Measurements from ENCODE around the gene S100A12. TPM values are rescaled to one million over a fixed set of nuclear protein-coding genes. Genes with fewer than 3 reads are reported as not detected.
A peak's percentile ranks its signal among the peaks of the same experiment; 100 is the strongest.

S100A12 gene
- polyA plus RNA-seq, 1 experiment = not detected

DNA sequence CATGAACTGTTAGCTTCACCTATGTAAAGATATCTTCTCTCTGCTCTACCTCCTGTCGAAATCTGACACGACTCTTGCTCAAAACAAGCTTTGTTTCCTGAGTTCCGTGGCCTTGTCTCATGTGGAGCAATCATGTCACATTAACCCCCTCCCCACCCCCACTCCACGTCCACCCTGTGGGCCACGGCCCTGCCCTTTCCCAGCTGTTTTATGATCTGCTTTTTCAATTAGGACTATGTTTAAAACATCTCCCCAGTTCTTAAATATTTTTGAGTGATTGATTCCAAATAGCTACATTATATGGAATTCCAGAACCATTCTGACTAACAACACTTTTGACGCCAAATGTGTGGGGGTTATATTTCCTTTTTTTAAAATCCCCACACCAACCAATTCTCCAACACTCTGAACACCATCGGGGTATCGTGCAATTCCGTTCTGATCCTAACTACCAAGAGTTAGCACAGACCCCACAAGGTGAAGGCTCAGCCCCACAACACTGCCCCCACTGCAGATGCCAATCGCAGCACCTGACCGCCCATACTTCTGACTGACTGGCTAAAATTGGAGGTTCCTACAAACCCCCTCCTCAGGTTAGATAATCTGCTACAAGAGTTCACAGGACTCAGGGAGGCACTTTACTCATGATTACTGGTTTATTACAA is 28.1 kb upstream of the S100A12 start:
- Histone ChIP-seq H3K27me3 (ENCODE audit: control insufficient read depth, insufficient read depth, low read length) (no peaks in the 10 kb centered on the region), H3K36me3 (ENCODE audit: control insufficient read depth, insufficient read depth, low read length) (no peaks in the 10 kb centered on the region), H3K4me3 (ENCODE audit: low read depth, low read length) (no peak overlapping the region)
- TF ChIP-seq, protein P1, sequence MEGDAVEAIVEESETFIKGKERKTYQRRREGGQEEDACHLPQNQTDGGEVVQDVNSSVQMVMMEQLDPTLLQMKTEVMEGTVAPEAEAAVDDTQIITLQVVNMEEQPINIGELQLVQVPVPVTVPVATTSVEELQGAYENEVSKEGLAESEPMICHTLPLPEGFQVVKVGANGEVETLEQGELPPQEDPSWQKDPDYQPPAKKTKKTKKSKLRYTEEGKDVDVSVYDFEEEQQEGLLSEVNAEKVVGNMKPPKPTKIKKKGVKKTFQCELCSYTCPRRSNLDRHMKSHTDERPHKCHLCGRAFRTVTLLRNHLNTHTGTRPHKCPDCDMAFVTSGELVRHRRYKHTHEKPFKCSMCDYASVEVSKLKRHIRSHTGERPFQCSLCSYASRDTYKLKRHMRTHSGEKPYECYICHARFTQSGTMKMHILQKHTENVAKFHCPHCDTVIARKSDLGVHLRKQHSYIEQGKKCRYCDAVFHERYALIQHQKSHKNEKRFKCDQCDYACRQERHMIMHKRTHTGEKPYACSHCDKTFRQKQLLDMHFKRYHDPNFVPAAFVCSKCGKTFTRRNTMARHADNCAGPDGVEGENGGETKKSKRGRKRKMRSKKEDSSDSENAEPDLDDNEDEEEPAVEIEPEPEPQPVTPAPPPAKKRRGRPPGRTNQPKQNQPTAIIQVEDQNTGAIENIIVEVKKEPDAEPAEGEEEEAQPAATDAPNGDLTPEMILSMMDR (IDR thresholded peaks at IDR 0.05; ENCODE audit: insufficient read depth, low read depth, low read length) = no peak
- ChIA-PET CTCF (interaction anchor here (2.0 kb wide), 1 partner anchor 50 kb away, joined by 8 read pairs; no protein-coding TSS in a partner anchor), POLR2A (no interaction called here)
- no peak for DNase-seq (ENCODE audit: low read depth)

DNA sequence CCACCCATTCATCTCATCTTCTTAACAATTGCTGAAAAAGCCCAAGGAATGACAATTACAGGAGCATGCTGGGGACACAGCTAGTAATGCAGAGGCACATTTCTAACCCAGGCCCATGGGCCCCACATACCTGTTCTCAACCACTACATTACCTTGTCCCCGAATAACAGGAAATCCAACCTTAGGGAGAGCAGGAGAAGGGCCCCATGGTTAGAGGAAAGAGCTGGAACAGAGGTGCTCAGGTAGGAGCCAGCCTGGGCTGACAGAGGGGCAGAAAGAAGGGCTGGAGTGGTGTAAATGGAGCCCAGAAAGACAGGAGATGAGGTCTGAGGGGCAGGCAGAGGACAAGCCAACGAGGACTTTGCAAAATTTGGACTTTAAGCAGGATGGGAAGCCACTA is 26.8 kb upstream of the S100A12 start:
- CTCF ChIA-PET = interaction anchor here (0.9 kb wide), 2 partner anchors 56 to 92 kb away, joined by 3 read pairs; no protein-coding TSS in a partner anchor
- DNase-seq (ENCODE audit: low read depth) = no peak

DNA sequence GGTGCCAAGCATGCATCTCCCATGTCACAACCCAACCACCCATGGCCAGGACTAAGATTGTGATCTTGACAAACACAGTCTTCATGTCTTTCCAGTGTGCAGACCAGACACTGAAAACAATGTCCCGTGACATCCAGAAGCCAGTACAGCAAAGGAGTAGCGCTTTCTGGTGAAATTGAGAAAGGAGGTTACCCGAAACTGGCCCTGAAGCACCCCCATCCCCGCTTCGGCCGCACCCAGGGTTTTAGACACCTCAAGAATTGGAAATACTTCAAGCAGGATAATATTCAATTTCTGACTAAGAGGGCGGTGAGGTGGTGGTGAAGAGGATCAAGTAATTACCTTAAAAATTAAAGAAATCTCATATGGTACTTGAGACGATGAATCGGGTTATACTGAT is 26.0 kb upstream of the S100A12 start:
- Histone ChIP-seq H3K4me3 (ENCODE audit: low read depth, low read length) (no peak overlapping the region), H3K27me3 (ENCODE audit: control insufficient read depth, insufficient read depth, low read length) (no peaks in the 10 kb centered on the region), H3K36me3 (ENCODE audit: control insufficient read depth, insufficient read depth, low read length) (no peaks in the 10 kb centered on the region)
- CTCF ChIA-PET = no interaction called here
- POLR2A ChIA-PET = no interaction called here
- no peak for DNase-seq (ENCODE audit: low read depth)
- TF ChIP-seq, protein P1 (IDR thresholded peaks at IDR 0.05; ENCODE audit: insufficient read depth, low read depth, low read length) = no peak

More for the DNA sequence above, 26.8 kb upstream of the S100A12 start:
- POLR2A ChIA-PET = no interaction called here
- TF ChIP-seq, protein P1 (IDR thresholded peaks at IDR 0.05; ENCODE audit: insufficient read depth, low read depth, low read length) = no peak
- no peaks in the 10 kb centered on the region for H3K36me3 ChIP-seq (ENCODE audit: control insufficient read depth, insufficient read depth, low read length)
- H3K27me3 ChIP-seq (ENCODE audit: control insufficient read depth, insufficient read depth, low read length) = no peaks in the 10 kb centered on the region
- no peak overlapping the region for H3K4me3 ChIP-seq (ENCODE audit: low read depth, low read length)

DNA sequence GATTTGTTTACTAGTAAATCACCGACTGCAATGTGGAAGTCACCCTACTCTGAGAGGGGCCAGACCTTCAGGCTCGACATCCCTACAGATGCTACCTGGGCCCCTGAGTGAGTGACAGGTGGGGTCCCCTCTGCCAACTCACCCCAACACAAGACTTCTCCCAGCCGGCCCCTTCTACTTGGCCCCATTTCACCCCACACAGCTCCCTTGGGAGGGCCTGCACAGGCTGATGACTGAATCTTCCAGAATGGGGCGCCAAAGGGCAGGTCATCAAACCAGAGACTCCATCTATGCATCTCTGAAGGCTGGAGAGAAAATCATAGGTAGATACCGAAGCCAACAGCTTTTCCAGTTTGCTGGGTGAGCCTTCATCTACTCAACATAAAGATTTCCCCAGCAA is 24.8 kb upstream of the S100A12 start:
- TF ChIP-seq, protein P1 (IDR thresholded peaks at IDR 0.05; ENCODE audit: insufficient read depth, low read depth, low read length) = peak; percentile 13; the same call in 1 of the 2 replicates
- ChIA-PET CTCF (interaction anchor here (1.1 to 2.2 kb wide), 2 partner anchors 45 to 95 kb away, joined by 4 to 15 read pairs; no protein-coding TSS in a partner anchor), POLR2A (no interaction called here)
- Histone ChIP-seq H3K27me3 (ENCODE audit: control insufficient read depth, insufficient read depth, low read length) (no peaks in the 10 kb centered on the region), H3K4me3 (ENCODE audit: low read depth, low read length) (no peak overlapping the region), H3K36me3 (ENCODE audit: control insufficient read depth, insufficient read depth, low read length) (no peaks in the 10 kb centered on the region)
- no peak for DNase-seq (ENCODE audit: low read depth)

DNA sequence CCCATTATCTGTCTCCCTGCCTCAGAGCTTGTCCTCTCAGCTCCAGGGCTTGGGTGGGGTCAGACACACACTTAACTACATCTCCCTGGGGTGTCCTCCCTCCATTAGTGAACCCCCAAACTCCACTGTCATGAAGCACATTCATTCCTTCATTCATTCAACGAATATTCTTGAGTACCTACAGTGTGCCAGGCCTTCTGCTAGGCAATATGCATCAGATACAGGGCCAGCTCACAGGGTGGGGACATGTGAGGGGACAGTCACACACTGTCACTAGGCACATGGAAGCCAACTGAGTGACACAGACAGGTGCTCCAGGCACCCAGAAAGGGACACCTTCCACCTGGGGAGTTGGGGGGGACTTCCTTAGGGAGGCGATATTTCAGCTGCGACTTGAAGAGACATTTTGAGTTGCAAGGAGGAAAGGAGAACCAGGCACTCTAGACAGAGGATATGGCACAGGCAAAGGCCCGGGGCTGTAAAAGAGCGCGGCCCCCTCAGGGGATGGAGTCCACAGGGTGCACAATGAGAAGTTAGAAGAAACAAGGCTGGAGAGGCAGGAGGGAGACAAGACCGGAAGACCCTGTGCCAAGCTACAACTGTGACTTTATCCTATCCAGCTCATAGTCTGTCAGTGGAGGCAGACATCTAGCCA is 24.1 kb upstream of the S100A12 start:
- POLR2A ChIA-PET = no interaction called here
- CTCF ChIA-PET = interaction anchor here (1.1 to 2.2 kb wide), 4 partner anchors 9 to 96 kb away, joined by 3 to 15 read pairs (median 4); partner anchors contain the start of gene S100A8
- TF ChIP-seq, protein P1 (IDR thresholded peaks at IDR 0.05; ENCODE audit: insufficient read depth, low read depth, low read length) = no peak

More for the DNA sequence above, 24.1 kb upstream of the S100A12 start:
- H3K4me3 ChIP-seq (ENCODE audit: low read depth, low read length) = no peak overlapping the region
- no peaks in the 10 kb centered on the region for H3K36me3 ChIP-seq (ENCODE audit: control insufficient read depth, insufficient read depth, low read length)
- DNase-seq (ENCODE audit: low read depth) = no peak
- H3K27me3 ChIP-seq (ENCODE audit: control insufficient read depth, insufficient read depth, low read length) = no peaks in the 10 kb centered on the region
